Measurements from ENCODE around the gene GNAI3.
A peak's percentile ranks its signal among the peaks of the same experiment; 100 is the strongest.

Gene GNAI3

DNA sequence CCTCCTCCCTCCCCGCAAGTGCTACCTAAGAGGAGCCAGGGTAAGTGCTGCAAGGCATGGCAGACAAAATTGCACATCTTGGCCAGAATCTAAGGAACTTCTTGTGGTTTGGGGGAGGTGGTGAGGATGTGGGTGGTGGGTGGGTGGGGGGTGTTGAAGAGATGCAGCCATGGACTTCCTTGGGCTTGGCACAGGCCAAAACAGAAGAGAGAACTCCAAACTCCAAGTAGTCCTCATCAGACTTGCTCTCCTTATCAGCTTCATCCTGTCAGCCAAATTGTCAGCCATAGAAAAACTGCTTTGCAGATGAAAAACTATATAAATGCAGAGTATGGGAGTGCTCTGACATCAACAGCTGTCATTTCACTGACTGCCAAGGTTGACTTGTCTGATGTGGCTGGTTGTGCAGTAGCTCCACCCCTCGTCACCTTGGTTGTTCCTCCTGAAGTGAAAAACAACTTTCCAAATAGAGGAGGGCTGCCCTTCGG lies 46.0 kb upstream of the GNAI3 start:
- Histone ChIP-seq H3K27me3 (ENCODE audit: insufficient read depth, low read depth, severe bottlenecking) (no peaks in the 10 kb centered on the region), H3K27ac (no peak overlapping the region), H3K36me3 (peaks cover 10% of the 10 kb centered on the region), H3K4me3 (ENCODE audit: low read depth, low read length) (no peak overlapping the region), H3K9me3 (ENCODE audit: severe bottlenecking) (no peaks in the 10 kb centered on the region)
- DNase-seq, result no peak
- TF ChIP-seq, protein P1, sequence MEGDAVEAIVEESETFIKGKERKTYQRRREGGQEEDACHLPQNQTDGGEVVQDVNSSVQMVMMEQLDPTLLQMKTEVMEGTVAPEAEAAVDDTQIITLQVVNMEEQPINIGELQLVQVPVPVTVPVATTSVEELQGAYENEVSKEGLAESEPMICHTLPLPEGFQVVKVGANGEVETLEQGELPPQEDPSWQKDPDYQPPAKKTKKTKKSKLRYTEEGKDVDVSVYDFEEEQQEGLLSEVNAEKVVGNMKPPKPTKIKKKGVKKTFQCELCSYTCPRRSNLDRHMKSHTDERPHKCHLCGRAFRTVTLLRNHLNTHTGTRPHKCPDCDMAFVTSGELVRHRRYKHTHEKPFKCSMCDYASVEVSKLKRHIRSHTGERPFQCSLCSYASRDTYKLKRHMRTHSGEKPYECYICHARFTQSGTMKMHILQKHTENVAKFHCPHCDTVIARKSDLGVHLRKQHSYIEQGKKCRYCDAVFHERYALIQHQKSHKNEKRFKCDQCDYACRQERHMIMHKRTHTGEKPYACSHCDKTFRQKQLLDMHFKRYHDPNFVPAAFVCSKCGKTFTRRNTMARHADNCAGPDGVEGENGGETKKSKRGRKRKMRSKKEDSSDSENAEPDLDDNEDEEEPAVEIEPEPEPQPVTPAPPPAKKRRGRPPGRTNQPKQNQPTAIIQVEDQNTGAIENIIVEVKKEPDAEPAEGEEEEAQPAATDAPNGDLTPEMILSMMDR (IDR thresholded peaks at IDR 0.05; ENCODE audit: low read depth, low read length), result no peak

DNA sequence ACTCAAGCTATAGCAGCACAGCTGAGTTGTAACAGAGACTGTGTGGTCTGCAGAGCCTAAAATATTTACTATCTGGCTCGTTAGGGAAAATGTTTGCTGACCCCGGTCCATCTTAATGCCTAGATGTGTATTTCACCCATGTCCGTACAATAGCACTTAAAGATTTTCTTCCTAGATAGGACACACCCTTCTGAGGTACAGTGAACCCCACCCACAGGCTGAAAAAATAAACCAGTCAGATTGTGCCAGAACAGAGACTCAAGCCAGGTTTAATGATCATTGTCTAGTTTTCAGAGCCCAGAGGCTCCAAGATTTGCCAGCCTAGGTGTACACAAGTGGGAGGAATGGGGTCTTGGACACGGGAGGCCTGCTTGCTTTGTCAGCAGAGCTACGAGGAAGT lies 44.5 kb upstream of the GNAI3 start:
- Histone ChIP-seq H3K4me3 (ENCODE audit: low read depth, low read length) (no peak overlapping the region), H3K27ac (no peak overlapping the region), H3K36me3 (peaks cover 18% of the 10 kb centered on the region), H3K9me3 (ENCODE audit: severe bottlenecking) (no peaks in the 10 kb centered on the region), H3K27me3 (ENCODE audit: insufficient read depth, low read depth, severe bottlenecking) (no peaks in the 10 kb centered on the region)
- TF ChIP-seq, protein P1 (IDR thresholded peaks at IDR 0.05; ENCODE audit: low read depth, low read length), result no peak
- DNase-seq, result no peak

GRCh38 chr1:109504974-109505373 lies 43.4 kb upstream of the GNAI3 start:
- TF ChIP-seq, protein P1 (IDR thresholded peaks at IDR 0.05; ENCODE audit: low read depth, low read length), result no peak
- Histone ChIP-seq H3K27me3 (ENCODE audit: insufficient read depth, low read depth, severe bottlenecking) (no peaks in the 10 kb centered on the region), H3K9me3 (ENCODE audit: severe bottlenecking) (no peaks in the 10 kb centered on the region), H3K36me3 (peaks cover 18% of the 10 kb centered on the region), H3K27ac (no peak overlapping the region), H3K4me3 (ENCODE audit: low read depth, low read length) (no peak overlapping the region)
- DNase-seq, result no peak

DNA sequence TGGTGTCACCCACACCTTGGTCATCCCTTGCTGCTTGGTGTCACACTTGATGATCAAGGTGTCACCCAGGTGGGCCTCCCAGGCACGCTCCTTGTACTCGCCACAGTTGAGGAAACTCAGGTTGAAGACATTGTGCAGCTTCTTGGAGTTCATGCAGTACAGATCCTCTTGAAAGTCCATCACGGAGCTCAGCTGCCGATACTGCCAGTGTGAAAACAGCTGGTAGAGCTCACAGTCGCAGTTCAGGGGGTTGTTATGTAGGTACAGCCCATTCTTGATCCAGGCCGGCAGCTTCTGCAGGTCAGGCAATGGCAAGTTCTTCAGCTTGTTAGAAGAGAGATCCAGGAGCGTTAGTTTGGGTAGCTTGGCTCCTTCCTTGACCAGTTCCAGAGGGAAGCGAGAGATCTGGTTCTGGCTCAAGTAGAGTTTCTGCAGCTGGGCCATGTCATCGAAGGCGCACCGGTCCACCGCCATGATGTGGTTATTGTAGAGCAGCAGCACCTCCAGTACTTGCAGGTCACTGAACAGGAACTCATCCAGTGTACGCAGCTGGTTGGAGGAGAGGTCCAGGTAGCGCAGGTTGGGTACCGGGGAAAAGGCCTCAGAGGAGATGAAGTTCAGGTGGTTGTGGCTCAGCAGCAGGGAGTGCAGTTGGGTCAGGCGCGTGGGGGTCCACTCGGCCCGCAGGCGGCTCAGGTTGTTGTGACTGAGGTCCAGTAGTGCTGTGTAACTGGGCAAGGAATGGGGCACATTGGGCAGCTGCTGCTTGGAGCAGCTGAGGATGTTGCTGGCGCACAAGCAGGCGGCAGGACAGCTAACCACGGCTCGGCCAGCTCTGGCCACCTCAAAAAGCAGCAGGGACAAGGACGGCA lies 40.2 kb upstream of the GNAI3 start:
- H3K27ac ChIP-seq, result no peak overlapping the region
- H3K9me3 ChIP-seq (ENCODE audit: severe bottlenecking), result no peaks in the 10 kb centered on the region
- no peaks in the 10 kb centered on the region for H3K27me3 ChIP-seq (ENCODE audit: insufficient read depth, low read depth, severe bottlenecking)
- TF ChIP-seq, protein P1 (IDR thresholded peaks at IDR 0.05; ENCODE audit: low read depth, low read length), result no peak
- peaks cover 10% of the 10 kb centered on the region for H3K36me3 ChIP-seq
- DNase-seq, result no peak
- H3K4me3 ChIP-seq (ENCODE audit: low read depth, low read length), result no peak overlapping the region

DNA sequence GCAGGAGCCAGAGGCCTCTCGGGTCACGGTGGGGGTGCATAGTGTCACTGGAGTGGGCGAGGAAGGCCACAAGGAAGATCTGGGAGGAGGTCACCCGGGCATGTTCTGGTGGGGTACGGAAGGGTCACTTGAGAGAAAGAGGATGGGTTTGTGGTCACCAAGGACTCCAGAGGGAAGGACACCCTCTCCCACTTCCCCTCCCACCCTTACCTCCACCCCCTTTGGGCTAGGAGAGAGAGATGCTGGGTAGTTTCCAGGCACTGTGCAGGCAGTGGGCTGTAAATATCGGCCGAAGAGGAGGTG lies 39.6 kb upstream of the GNAI3 start:
- TF ChIP-seq, protein P1 (IDR thresholded peaks at IDR 0.05; ENCODE audit: low read depth, low read length), result no peak
- peak overlapping the region; percentile 90 for H3K4me3 ChIP-seq (ENCODE audit: low read depth, low read length)
- no peak for DNase-seq
- no peaks in the 10 kb centered on the region for H3K9me3 ChIP-seq (ENCODE audit: severe bottlenecking)
- H3K36me3 ChIP-seq, result peaks cover 10% of the 10 kb centered on the region
- no peaks in the 10 kb centered on the region for H3K27me3 ChIP-seq (ENCODE audit: insufficient read depth, low read depth, severe bottlenecking)
- no peak overlapping the region for H3K27ac ChIP-seq
